ENCODE results near the gene FBXW11.
A peak's percentile ranks its signal among the peaks of the same experiment; 100 is the strongest.

FBXW11 gene

GRCh38 chr5:172007175-172008110, 1.0 kb upstream of the FBXW11 start:
- Histone ChIP-seq H3K9ac (ENCODE audit: low read depth, low read length) (peak overlapping the region; percentile 94), H3K4me1 (ENCODE audit: insufficient read depth, low read length) (peaks cover 23% of the 10 kb centered on the region), H3K9me3 (ENCODE audit: control insufficient read depth, insufficient read depth, low read length) (no peaks in the 10 kb centered on the region)

GRCh38 chr5:172005708-172006320, 624 bp downstream of the FBXW11 start:
- H3K9me3 ChIP-seq (ENCODE audit: control insufficient read depth, insufficient read depth, low read length): no peaks in the 10 kb centered on the region
- H3K36me3 ChIP-seq (ENCODE audit: insufficient read depth, low read length): no peaks in the 10 kb centered on the region
- peak overlapping the region; percentile 94 for H3K9ac ChIP-seq (ENCODE audit: low read depth, low read length)
- peaks cover 37% of the 10 kb centered on the region for H3K4me1 ChIP-seq (ENCODE audit: insufficient read depth, low read length)

More at GRCh38 chr5:172007175-172008110, 1.0 kb upstream of the FBXW11 start:
- H3K36me3 ChIP-seq (ENCODE audit: insufficient read depth, low read length): no peaks in the 10 kb centered on the region

GRCh38 chr5:172004824-172005237, 1.6 kb downstream of the FBXW11 start:
- peaks cover 43% of the 10 kb centered on the region for H3K4me1 ChIP-seq (ENCODE audit: insufficient read depth, low read length)
- H3K36me3 ChIP-seq (ENCODE audit: insufficient read depth, low read length): no peaks in the 10 kb centered on the region

GRCh38 chr5:172003746-172004145, 2.7 kb downstream of the FBXW11 start:
- Histone ChIP-seq H3K9ac (ENCODE audit: low read depth, low read length) (no peak overlapping the region), H3K9me3 (ENCODE audit: control insufficient read depth, insufficient read depth, low read length) (no peaks in the 10 kb centered on the region), H3K36me3 (ENCODE audit: insufficient read depth, low read length) (no peaks in the 10 kb centered on the region), H3K4me1 (ENCODE audit: insufficient read depth, low read length) (peaks cover 39% of the 10 kb centered on the region)

More at GRCh38 chr5:172004824-172005237, 1.6 kb downstream of the FBXW11 start:
- Histone ChIP-seq H3K9ac (ENCODE audit: low read depth, low read length) (peak overlapping the region; percentile 94), H3K9me3 (ENCODE audit: control insufficient read depth, insufficient read depth, low read length) (no peaks in the 10 kb centered on the region)

- Histone ChIP-seq H3K9ac (ENCODE audit: low read depth, low read length) (no peak overlapping the region), H3K9me3 (ENCODE audit: control insufficient read depth, insufficient read depth, low read length) (no peaks in the 10 kb centered on the region), H3K36me3 (ENCODE audit: insufficient read depth, low read length) (no peaks in the 10 kb centered on the region), H3K4me1 (ENCODE audit: insufficient read depth, low read length) (peaks cover 38% of the 10 kb centered on the region)
Observed at GRCh38 chr5:172002840-172003512, 3.5 kb downstream of the FBXW11 start.

GRCh38 chr5:172002310-172002709, 4.1 kb downstream of the FBXW11 start:
- H3K9me3 ChIP-seq (ENCODE audit: control insufficient read depth, insufficient read depth, low read length): no peaks in the 10 kb centered on the region
- no peak overlapping the region for H3K9ac ChIP-seq (ENCODE audit: low read depth, low read length)
- H3K4me1 ChIP-seq (ENCODE audit: insufficient read depth, low read length): peaks cover 44% of the 10 kb centered on the region
- H3K36me3 ChIP-seq (ENCODE audit: insufficient read depth, low read length): no peaks in the 10 kb centered on the region

GRCh38 chr5:171999877-172000276, 6.6 kb downstream of the FBXW11 start:
- H3K4me1 ChIP-seq (ENCODE audit: insufficient read depth, low read length): peaks cover 59% of the 10 kb centered on the region
- H3K9ac ChIP-seq (ENCODE audit: low read depth, low read length): no peak overlapping the region
- no peaks in the 10 kb centered on the region for H3K9me3 ChIP-seq (ENCODE audit: control insufficient read depth, insufficient read depth, low read length)
- peaks cover 3% of the 10 kb centered on the region; the same call in 1 of the 2 replicates for H3K36me3 ChIP-seq (ENCODE audit: insufficient read depth, low read length)

GRCh38 chr5:171999100-171999499, 7.3 kb downstream of the FBXW11 start:
- H3K9me3 ChIP-seq (ENCODE audit: control insufficient read depth, insufficient read depth, low read length): no peaks in the 10 kb centered on the region
- no peak overlapping the region for H3K9ac ChIP-seq (ENCODE audit: low read depth, low read length)
- H3K36me3 ChIP-seq (ENCODE audit: insufficient read depth, low read length): peaks cover 3% of the 10 kb centered on the region; the same call in 1 of the 2 replicates
- peaks cover 56% of the 10 kb centered on the region for H3K4me1 ChIP-seq (ENCODE audit: insufficient read depth, low read length)

- no peaks in the 10 kb centered on the region for H3K9me3 ChIP-seq (ENCODE audit: control insufficient read depth, insufficient read depth, low read length)
- H3K4me1 ChIP-seq (ENCODE audit: insufficient read depth, low read length): peaks cover 53% of the 10 kb centered on the region
- no peak overlapping the region for H3K9ac ChIP-seq (ENCODE audit: low read depth, low read length)
- H3K36me3 ChIP-seq (ENCODE audit: insufficient read depth, low read length): peaks cover 3% of the 10 kb centered on the region; the same call in 1 of the 2 replicates
Observed at GRCh38 chr5:171997011-171997410, 9.4 kb downstream of the FBXW11 start.

GRCh38 chr5:171992813-171993212, 13.6 kb downstream of the FBXW11 start:
- Histone ChIP-seq H3K36me3 (ENCODE audit: insufficient read depth, low read length) (peaks cover 3% of the 10 kb centered on the region; the same call in 1 of the 2 replicates), H3K4me1 (ENCODE audit: insufficient read depth, low read length) (peaks cover 21% of the 10 kb centered on the region), H3K9me3 (ENCODE audit: control insufficient read depth, insufficient read depth, low read length) (no peaks in the 10 kb centered on the region), H3K9ac (ENCODE audit: low read depth, low read length) (no peak overlapping the region)

- H3K9ac ChIP-seq (ENCODE audit: low read depth, low read length): no peak overlapping the region
- no peaks in the 10 kb centered on the region for H3K9me3 ChIP-seq (ENCODE audit: control insufficient read depth, insufficient read depth, low read length)
- H3K36me3 ChIP-seq (ENCODE audit: insufficient read depth, low read length): peaks cover 3% of the 10 kb centered on the region; the same call in 1 of the 2 replicates
- peaks cover 16% of the 10 kb centered on the region for H3K4me1 ChIP-seq (ENCODE audit: insufficient read depth, low read length)
Observed at GRCh38 chr5:171992305-171992704, 14.1 kb downstream of the FBXW11 start.

- peaks cover 6% of the 10 kb centered on the region for H3K4me1 ChIP-seq (ENCODE audit: insufficient read depth, low read length)
- H3K9me3 ChIP-seq (ENCODE audit: control insufficient read depth, insufficient read depth, low read length): no peaks in the 10 kb centered on the region
- H3K36me3 ChIP-seq (ENCODE audit: insufficient read depth, low read length): peaks cover under 1% of the 10 kb centered on the region; the same call in 1 of the 2 replicates
- H3K9ac ChIP-seq (ENCODE audit: low read depth, low read length): no peak overlapping the region
Observed at GRCh38 chr5:171990713-171991015, 15.8 kb downstream of the FBXW11 start.

GRCh38 chr5:171989946-171990712, 16.3 kb downstream of the FBXW11 start:
- peaks cover 7% of the 10 kb centered on the region for H3K4me1 ChIP-seq (ENCODE audit: insufficient read depth, low read length)
- H3K9ac ChIP-seq (ENCODE audit: low read depth, low read length): no peak overlapping the region
- no peaks in the 10 kb centered on the region for H3K36me3 ChIP-seq (ENCODE audit: insufficient read depth, low read length)
- no peaks in the 10 kb centered on the region for H3K9me3 ChIP-seq (ENCODE audit: control insufficient read depth, insufficient read depth, low read length)

- Histone ChIP-seq H3K36me3 (ENCODE audit: insufficient read depth, low read length) (no peaks in the 10 kb centered on the region), H3K4me1 (ENCODE audit: insufficient read depth, low read length) (peaks cover 13% of the 10 kb centered on the region), H3K9me3 (ENCODE audit: control insufficient read depth, insufficient read depth, low read length) (no peaks in the 10 kb centered on the region), H3K9ac (ENCODE audit: low read depth, low read length) (no peak overlapping the region)
Observed at GRCh38 chr5:171989276-171989675, 17.2 kb downstream of the FBXW11 start.

Measured in ES-I3 (cell line).